Measurements from ENCODE around the gene PTPRD. TPM values are rescaled to one million over a fixed set of nuclear protein-coding genes. Genes with fewer than 3 reads are reported as not detected.

The PTPRD gene
- total and polyA plus RNA-seq, 2 experiments from 2014 or later: 11.5 to 58.0 TPM

- Mint-ChIP-seq H3K9me3 (no peaks in the 10 kb centered on the region), H3K27ac (no peak overlapping the region), H3K4me3 (no peak overlapping the region), H3K4me1 (peaks cover 6% of the 10 kb centered on the region), H3K27me3 (ENCODE audit: insufficient read depth, low read depth, poor library complexity) (no peaks in the 10 kb centered on the region), H3K36me3 (ENCODE audit: low read depth) (no peaks in the 10 kb centered on the region)
- H3K36me3 ChIP-seq (ENCODE audit: insufficient read depth): no peaks in the 10 kb centered on the region
- no peak for DNase-seq (ENCODE audit: low spot score)
- no peak overlapping the region for H3K27ac ChIP-seq (ENCODE audit: low read depth)
- H4K20me1 ChIP-seq (replicated peaks; ENCODE audit: insufficient read depth): no peaks in the 10 kb centered on the region
- no peaks in the 10 kb centered on the region for H3K27me3 ChIP-seq (ENCODE audit: insufficient read depth)
- H3K4me2 ChIP-seq: no peak overlapping the region
- H2AFZ ChIP-seq: no peak overlapping the region
- H3K4me3 ChIP-seq: no peak overlapping the region
- H3K79me2 ChIP-seq (replicated peaks; ENCODE audit: insufficient read depth): no peaks in the 10 kb centered on the region
- peak; percentile 54; the same call in 2 of the 3 replicates for ATAC-seq
- H3K4me1 ChIP-seq (ENCODE audit: insufficient read depth): no peaks in the 10 kb centered on the region
- H3F3A ChIP-seq (replicated peaks; ENCODE audit: low read depth): no peaks in the 10 kb centered on the region
- TF ChIP-seq POLR2AphosphoS5 (IDR thresholded peaks at IDR 0.05; ENCODE audit: low read depth) (no peak), STAT1 (IDR thresholded peaks at IDR 0.05; ENCODE audit: unreplicated experiment) (no peak), ZNF331 (CRISPR knock-in tag; IDR thresholded peaks at IDR 0.05; ENCODE audit: low read depth) (no peak), NANOG (IDR thresholded peaks at IDR 0.05; ENCODE audit: borderline replicate concordance) (no peak), JUNB (IDR thresholded peaks at IDR 0.05; ENCODE audit: unreplicated experiment) (no peak), EZH2phosphoT487 (IDR thresholded peaks at IDR 0.05; ENCODE audit: unreplicated experiment) (no peak), CTCF (conservative IDR thresholded peaks at IDR 0.05; ENCODE audit: low read depth in 2 of 2) (no peak), REST (IDR thresholded peaks at IDR 0.05; ENCODE audit: unreplicated experiment) (no peak), ZNF114 (CRISPR knock-in tag; IDR thresholded peaks at IDR 0.05) (no peak), CREB1 (CRISPR knock-in tag; IDR thresholded peaks at IDR 0.05; ENCODE audit: low read depth) (no peak), ZNF462 (CRISPR knock-in tag; IDR thresholded peaks at IDR 0.05) (no peak), ETS1 (IDR thresholded peaks at IDR 0.05) (no peak), EZH2 (IDR thresholded peaks at IDR 0.05; ENCODE audit: low read depth, unreplicated experiment) (no peak)
- no peaks in the 10 kb centered on the region for H3K9me2 ChIP-seq (ENCODE audit: insufficient read depth)
Observed at GRCh38 chr9:10387282-10387681, 225.5 kb downstream of the PTPRD start.
